Measurements from ENCODE around the gene S100A10.

Gene S100A10

GRCh38 chr1:151970626-151971025 lies 23.0 kb downstream of the S100A10 start:
- no peaks in the 10 kb centered on the region for H3K9me3 Mint-ChIP-seq
- DNase-seq = no peak
- H3K4me3 Mint-ChIP-seq = no peak overlapping the region
- no peak overlapping the region for H3K27ac Mint-ChIP-seq
- H3K4me1 Mint-ChIP-seq = peaks cover 34% of the 10 kb centered on the region
- no peaks in the 10 kb centered on the region for H3K36me3 Mint-ChIP-seq (ENCODE audit: low read depth)
- H3K27me3 Mint-ChIP-seq = peaks cover 9% of the 10 kb centered on the region
- no peak for ATAC-seq

GRCh38 chr1:151970128-151970527 lies 23.5 kb downstream of the S100A10 start:
- no peaks in the 10 kb centered on the region for H3K9me3 Mint-ChIP-seq
- no peak overlapping the region for H3K27ac Mint-ChIP-seq
- no peak for DNase-seq
- no peaks in the 10 kb centered on the region for H3K36me3 Mint-ChIP-seq (ENCODE audit: low read depth)
- H3K27me3 Mint-ChIP-seq = peaks cover 11% of the 10 kb centered on the region
- ATAC-seq = no peak
- H3K4me1 Mint-ChIP-seq = peaks cover 34% of the 10 kb centered on the region
- no peak overlapping the region for H3K4me3 Mint-ChIP-seq

GRCh38 chr1:151968791-151969399 lies 24.8 kb downstream of the S100A10 start:
- no peak for ATAC-seq
- Mint-ChIP-seq H3K27me3 (peaks cover 8% of the 10 kb centered on the region), H3K4me1 (peaks cover 34% of the 10 kb centered on the region), H3K27ac (no peak overlapping the region), H3K9me3 (no peaks in the 10 kb centered on the region), H3K36me3 (ENCODE audit: low read depth) (no peaks in the 10 kb centered on the region), H3K4me3 (no peak overlapping the region)
- no peak for DNase-seq

- Mint-ChIP-seq H3K27me3 (peaks cover 8% of the 10 kb centered on the region), H3K4me3 (no peak overlapping the region), H3K4me1 (peaks cover 30% of the 10 kb centered on the region), H3K9me3 (no peaks in the 10 kb centered on the region), H3K27ac (no peak overlapping the region), H3K36me3 (ENCODE audit: low read depth) (no peaks in the 10 kb centered on the region)
- DNase-seq (peak; percentile 33), ATAC-seq (peak; percentile 79)
These were observed 25.6 kb downstream of the S100A10 start for GRCh38 chr1:151968058-151968457.

- Mint-ChIP-seq H3K36me3 (ENCODE audit: low read depth) (no peaks in the 10 kb centered on the region), H3K9me3 (no peaks in the 10 kb centered on the region), H3K4me1 (peaks cover 21% of the 10 kb centered on the region), H3K4me3 (no peak overlapping the region), H3K27me3 (peaks cover 8% of the 10 kb centered on the region), H3K27ac (no peak overlapping the region)
- ATAC-seq (no peak), DNase-seq (no peak)
These were observed 26.6 kb downstream of the S100A10 start for GRCh38 chr1:151967091-151967490.

- no peak for ATAC-seq
- DNase-seq = no peak
- Mint-ChIP-seq H3K27ac (no peak overlapping the region), H3K27me3 (peaks cover 8% of the 10 kb centered on the region), H3K4me3 (no peak overlapping the region), H3K36me3 (ENCODE audit: low read depth) (no peaks in the 10 kb centered on the region), H3K9me3 (no peaks in the 10 kb centered on the region), H3K4me1 (peaks cover 21% of the 10 kb centered on the region)
These were observed 27.6 kb downstream of the S100A10 start for GRCh38 chr1:151966061-151966460.

GRCh38 chr1:151964510-151964909 lies 29.1 kb downstream of the S100A10 start:
- Mint-ChIP-seq H3K27ac (no peak overlapping the region), H3K9me3 (no peaks in the 10 kb centered on the region), H3K36me3 (ENCODE audit: low read depth) (no peaks in the 10 kb centered on the region), H3K4me1 (peaks cover 13% of the 10 kb centered on the region), H3K27me3 (peaks cover 8% of the 10 kb centered on the region), H3K4me3 (no peak overlapping the region)
- DNase-seq (no peak), ATAC-seq (no peak)

- H3K4me1 Mint-ChIP-seq = peaks cover 7% of the 10 kb centered on the region
- H3K36me3 Mint-ChIP-seq (ENCODE audit: low read depth) = no peaks in the 10 kb centered on the region
- ATAC-seq = no peak
- H3K4me3 Mint-ChIP-seq = no peak overlapping the region
- no peak overlapping the region for H3K27ac Mint-ChIP-seq
- no peaks in the 10 kb centered on the region for H3K9me3 Mint-ChIP-seq
- DNase-seq = no peak
- peaks cover 7% of the 10 kb centered on the region for H3K27me3 Mint-ChIP-seq
These were observed 30.4 kb downstream of the S100A10 start for GRCh38 chr1:151963288-151963687.

- Mint-ChIP-seq H3K4me1 (peaks cover 2% of the 10 kb centered on the region), H3K9me3 (no peaks in the 10 kb centered on the region), H3K4me3 (no peak overlapping the region), H3K27ac (no peak overlapping the region), H3K36me3 (ENCODE audit: low read depth) (no peaks in the 10 kb centered on the region), H3K27me3 (peaks cover 7% of the 10 kb centered on the region)
- no peak for DNase-seq
- ATAC-seq = no peak
These were observed 31.8 kb downstream of the S100A10 start for GRCh38 chr1:151961833-151962232.

- H3K9me3 Mint-ChIP-seq = no peaks in the 10 kb centered on the region
- H3K36me3 Mint-ChIP-seq (ENCODE audit: low read depth) = no peaks in the 10 kb centered on the region
- no peak for DNase-seq
- H3K4me1 Mint-ChIP-seq = peaks cover 2% of the 10 kb centered on the region
- ATAC-seq = no peak
- H3K27me3 Mint-ChIP-seq = peaks cover 6% of the 10 kb centered on the region
- no peak overlapping the region for H3K27ac Mint-ChIP-seq
- H3K4me3 Mint-ChIP-seq = no peak overlapping the region
These were observed 32.7 kb downstream of the S100A10 start for GRCh38 chr1:151960780-151961513.

- Mint-ChIP-seq H3K27me3 (peaks cover 3% of the 10 kb centered on the region), H3K9me3 (no peaks in the 10 kb centered on the region), H3K4me3 (no peak overlapping the region), H3K27ac (no peak overlapping the region), H3K36me3 (ENCODE audit: low read depth) (no peaks in the 10 kb centered on the region), H3K4me1 (peaks cover 2% of the 10 kb centered on the region)
- no peak for DNase-seq
- no peak for ATAC-seq
These were observed 34.7 kb downstream of the S100A10 start for GRCh38 chr1:151958959-151959358.

GRCh38 chr1:151956957-151957497 lies 36.6 kb downstream of the S100A10 start:
- Mint-ChIP-seq H3K4me1 (peaks cover 2% of the 10 kb centered on the region), H3K36me3 (ENCODE audit: low read depth) (no peaks in the 10 kb centered on the region), H3K4me3 (no peak overlapping the region), H3K9me3 (no peaks in the 10 kb centered on the region), H3K27ac (no peak overlapping the region), H3K27me3 (peaks cover 3% of the 10 kb centered on the region)
- no peak for DNase-seq
- no peak for ATAC-seq

- no peak for ATAC-seq
- no peak for DNase-seq
- Mint-ChIP-seq H3K27ac (no peak overlapping the region), H3K4me1 (no peaks in the 10 kb centered on the region), H3K9me3 (no peaks in the 10 kb centered on the region), H3K27me3 (peaks cover 3% of the 10 kb centered on the region), H3K36me3 (ENCODE audit: low read depth) (no peaks in the 10 kb centered on the region), H3K4me3 (no peak overlapping the region)
These were observed 40.1 kb downstream of the S100A10 start for GRCh38 chr1:151953409-151954094.

GRCh38 chr1:151952811-151953210 lies 40.8 kb downstream of the S100A10 start:
- Mint-ChIP-seq H3K4me1 (no peaks in the 10 kb centered on the region), H3K27ac (no peak overlapping the region), H3K9me3 (no peaks in the 10 kb centered on the region), H3K4me3 (no peak overlapping the region), H3K27me3 (peaks cover 3% of the 10 kb centered on the region), H3K36me3 (ENCODE audit: low read depth) (no peaks in the 10 kb centered on the region)
- DNase-seq (no peak), ATAC-seq (no peak)

Data from activated naive CD8-positive, alpha-beta T cell treated with anti-CD3 and anti-CD28 coated beads, Interleukin-2, amount 50 U/mL, for 24 hours (primary cell).